Fibroblast of lung (primary cell): Measurements from ENCODE around the gene NCBP3. TPM values are rescaled to one million over a fixed set of nuclear protein-coding genes. Genes with fewer than 3 reads are reported as not detected.

Experiments
- DNase-seq, 2 donors: peaks; one replicate each; pipeline versions ENCODE4 v3.0.0 to v3.0.0-alpha.2; 2010; ENCODE audit warnings: low read depth in 2 of 2
- H2AFZ ChIP-seq: 2 replicates; pipeline ENCODE4 v1.5.1; 2012; ENCODE audit warnings: low read length, control low read depth, inconsistent platforms
- H3K27ac ChIP-seq: 2 replicates; pipeline ENCODE4 v1.5.1; 2011; ENCODE audit warnings: low read length, control low read depth; ENCODE audit not compliant: insufficient read depth
- H3K27me3 ChIP-seq: 2 replicates; pipeline ENCODE4 v1.5.1; 2011; ENCODE audit warnings: mild to moderate bottlenecking, low read length; ENCODE audit not compliant: control insufficient read depth, insufficient read depth
- H3K36me3 ChIP-seq: 2 replicates; pipeline ENCODE4 v1.5.1; 2011; ENCODE audit warnings: low read length; ENCODE audit not compliant: control insufficient read depth, insufficient read depth
- H3K4me1 ChIP-seq: 2 replicates; pipeline ENCODE4 v1.5.1; 2011; ENCODE audit warnings: low read length; ENCODE audit not compliant: control insufficient read depth, insufficient read depth; ENCODE audit errors: extremely low read depth
- H3K4me2 ChIP-seq: 2 replicates; pipeline ENCODE4 v1.5.1; 2011; ENCODE audit warnings: low read length, control low read depth; ENCODE audit not compliant: insufficient read depth; ENCODE audit errors: extremely low read depth
- H3K4me3 ChIP-seq, 4 experiments: fragments of 200-600 bp in 1 of 4; sonication (generic) in 1 of 4; replicated peaks in 1 of 4; 2 replicates each; pipeline ENCODE4 v1.5.1; 2011 to 2016; ENCODE audit warnings: low read length in 4 of 4, low read depth in 3 of 4, mild to moderate bottlenecking in 3 of 4, control low read depth in 2 of 4, inconsistent platforms in 1 of 4, mixed read lengths in 1 of 4; ENCODE audit not compliant: insufficient read depth in 1 of 4; ENCODE audit errors: control extremely low read depth in 1 of 4
- H3K79me2 ChIP-seq: 2 replicates; pipeline ENCODE4 v1.5.1; 2012; ENCODE audit warnings: mild to moderate bottlenecking, low read length, inconsistent platforms; ENCODE audit not compliant: control insufficient read depth, insufficient read depth
- H3K9ac ChIP-seq: 2 replicates; pipeline ENCODE4 v1.5.1; 2011; ENCODE audit warnings: mild to moderate bottlenecking, low read length, control low read depth; ENCODE audit not compliant: insufficient read depth
- H3K9me3 ChIP-seq: 2 replicates; pipeline ENCODE4 v1.5.1; 2012; ENCODE audit warnings: low read depth, low read length; ENCODE audit not compliant: control insufficient read depth, insufficient read depth
- H4K20me1 ChIP-seq: 2 replicates; pipeline ENCODE4 v1.5.1; 2011; ENCODE audit warnings: low read length; ENCODE audit not compliant: control insufficient read depth, insufficient read depth; ENCODE audit errors: extremely low read depth
- CTCF ChIP-seq, 2 donors: IDR thresholded peaks in 1 of 2; conservative IDR thresholded peaks in 1 of 2; 1 replicate in 1 of 2; 2 replicates in 1 of 2; pipeline ENCODE4 v1.5.1; 2011 to 2012; ENCODE audit warnings: low read length in 2 of 2, control low read depth in 1 of 2, inconsistent platforms in 1 of 2, low read depth in 1 of 2, mild to moderate bottlenecking in 1 of 2
- EZH2 ChIP-seq: IDR thresholded peaks from 2 replicates; pipeline ENCODE4 v1.5.1; 2012; ENCODE audit warnings: low read length, control low read depth, mild to moderate bottlenecking; ENCODE audit errors: missing control alignments
- polyA plus RNA-seq, 2 donors: library from polyadenylated mRNA; depleted of rRNA in 1 of 2; stranded (reverse) in 1 of 2; unstranded in 1 of 2; fragments of >200 nt; gene quantifications; 2 replicates each; pipeline ENCODE4 v1.2.1, GENCODE V29; 2011 to 2012; ENCODE audit warnings: missing spikeins in 1 of 2
- total RNA-seq: library from RNA; depleted of rRNA; stranded (reverse); fragments of >200 nt; gene quantifications from 2 replicates; pipeline ENCODE4 v1.2.1, GENCODE V29; 2014

The NCBP3 gene
- total and polyA plus RNA-seq, 2 donors (not counting 1 experiment from before 2014, with no cell fraction given) = 20.4 to 23.3 TPM

GRCh38 chr17:3771140-3771539 is 74.9 kb downstream of the NCBP3 start:
- peak in 1 of 2 donors; percentile 27 for DNase-seq
- H3K9ac ChIP-seq = no peak overlapping the region
- H3K36me3 ChIP-seq = no peaks in the 10 kb centered on the region
- H2AFZ ChIP-seq = no peak overlapping the region
- no peak overlapping the region for H3K4me2 ChIP-seq
- H3K79me2 ChIP-seq = no peaks in the 10 kb centered on the region
- TF ChIP-seq EZH2 = no peak
- no peak for TF ChIP-seq CTCF (conservative IDR thresholded peaks at IDR 0.05 in 1 of 2, IDR thresholded peaks at IDR 0.05 in 1 of 2; ENCODE audit: low read depth in 1 of 2, low read length in 2 of 2)
- no peaks in the 10 kb centered on the region for H4K20me1 ChIP-seq
- H3K4me1 ChIP-seq = no peaks in the 10 kb centered on the region
- no peak overlapping the region for H3K27ac ChIP-seq
- peaks cover 7% of the 10 kb centered on the region for H3K27me3 ChIP-seq
- H3K4me3 ChIP-seq = no peak overlapping the region
- no peaks in the 10 kb centered on the region for H3K9me3 ChIP-seq

GRCh38 chr17:3770466-3770865 is 75.6 kb downstream of the NCBP3 start:
- H3K36me3 ChIP-seq = no peaks in the 10 kb centered on the region
- H3K9ac ChIP-seq = no peak overlapping the region
- H2AFZ ChIP-seq = no peak overlapping the region
- H4K20me1 ChIP-seq = no peaks in the 10 kb centered on the region
- H3K27me3 ChIP-seq = peaks cover 7% of the 10 kb centered on the region
- H3K4me3 ChIP-seq = no peak overlapping the region
- no peaks in the 10 kb centered on the region for H3K9me3 ChIP-seq
- no peak overlapping the region for H3K27ac ChIP-seq
- H3K4me2 ChIP-seq = no peak overlapping the region
- no peak for DNase-seq
- H3K79me2 ChIP-seq = no peaks in the 10 kb centered on the region
- TF ChIP-seq CTCF (conservative IDR thresholded peaks at IDR 0.05 in 1 of 2, IDR thresholded peaks at IDR 0.05 in 1 of 2; ENCODE audit: low read depth in 1 of 2, low read length in 2 of 2) = no peak
- H3K4me1 ChIP-seq = no peaks in the 10 kb centered on the region

- no peak overlapping the region for H3K4me2 ChIP-seq
- H4K20me1 ChIP-seq = no peaks in the 10 kb centered on the region
- no peaks in the 10 kb centered on the region for H3K36me3 ChIP-seq
- no peak overlapping the region for H3K4me3 ChIP-seq
- DNase-seq = no peak
- H3K4me1 ChIP-seq = no peaks in the 10 kb centered on the region
- H3K9ac ChIP-seq = no peak overlapping the region
- H3K9me3 ChIP-seq = no peaks in the 10 kb centered on the region
- no peaks in the 10 kb centered on the region for H3K79me2 ChIP-seq
- no peak overlapping the region for H2AFZ ChIP-seq
- H3K27me3 ChIP-seq = peaks cover 7% of the 10 kb centered on the region
- H3K27ac ChIP-seq = no peak overlapping the region
- TF ChIP-seq EZH2 = no peak
- TF ChIP-seq CTCF (conservative IDR thresholded peaks at IDR 0.05 in 1 of 2, IDR thresholded peaks at IDR 0.05 in 1 of 2; ENCODE audit: low read depth in 1 of 2, low read length in 2 of 2) = no peak
Observed at GRCh38 chr17:3768769-3769168, 77.3 kb downstream of the NCBP3 start.
